NCI-H82 treated with DMSO at 0.1 percent for 48 hours (cell line): ENCODE measurements around the gene GRIK4.
A peak's percentile ranks its signal among the peaks of the same experiment; 100 is the strongest.
"Not testable (repeated sequence)": the region's sequence is repeated elsewhere in the genome, so short reads cannot be mapped to it uniquely, and the experiment has no call there.

Source experiments
- DNase-seq: peaks from one replicate; lab custom pipeline; 2025; ENCODE audit not compliant: unreplicated experiment; lab: John Stamatoyannopoulos, UW

The GRIK4 gene

DNA sequence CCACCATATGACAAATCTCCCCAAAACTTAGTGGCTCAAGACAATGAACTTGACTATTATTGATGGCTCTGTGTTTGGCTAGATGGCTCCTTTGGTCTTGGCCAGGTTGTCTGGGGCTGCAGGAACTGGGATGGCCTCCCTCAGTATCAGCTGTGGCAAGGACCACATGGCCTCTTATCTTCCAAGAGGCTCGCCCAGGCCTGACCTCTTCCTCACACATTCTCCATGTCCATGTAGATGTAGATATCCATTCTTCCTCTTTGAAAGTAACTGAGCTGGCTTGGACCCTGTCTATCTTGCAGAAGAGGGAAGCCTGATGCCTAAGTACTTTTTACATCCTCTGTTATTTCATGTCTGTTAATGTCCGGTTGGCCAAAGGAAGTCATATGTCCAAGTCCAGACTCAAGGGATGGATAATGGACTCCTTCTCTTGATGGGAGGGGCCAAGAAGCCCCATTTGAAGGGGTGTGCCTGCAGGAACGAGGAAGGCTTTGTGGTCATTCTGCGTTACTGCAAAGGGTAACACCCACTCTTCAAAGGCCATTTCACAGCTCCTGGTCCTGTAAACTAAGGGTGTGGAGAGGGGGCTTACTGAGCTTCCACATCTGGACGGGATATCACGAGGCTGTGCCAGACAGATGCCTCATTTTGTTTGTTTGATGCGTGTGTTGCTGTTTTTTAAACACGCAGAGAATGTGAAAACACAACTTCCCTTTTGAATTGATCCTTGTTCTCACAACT, 87.1 kb downstream of the GRIK4 start:
- no peak for DNase-seq

- DNase-seq: no peak
These were observed 88.4 kb downstream of the GRIK4 start for GRCh38 chr11:120599816-120600420.

DNA sequence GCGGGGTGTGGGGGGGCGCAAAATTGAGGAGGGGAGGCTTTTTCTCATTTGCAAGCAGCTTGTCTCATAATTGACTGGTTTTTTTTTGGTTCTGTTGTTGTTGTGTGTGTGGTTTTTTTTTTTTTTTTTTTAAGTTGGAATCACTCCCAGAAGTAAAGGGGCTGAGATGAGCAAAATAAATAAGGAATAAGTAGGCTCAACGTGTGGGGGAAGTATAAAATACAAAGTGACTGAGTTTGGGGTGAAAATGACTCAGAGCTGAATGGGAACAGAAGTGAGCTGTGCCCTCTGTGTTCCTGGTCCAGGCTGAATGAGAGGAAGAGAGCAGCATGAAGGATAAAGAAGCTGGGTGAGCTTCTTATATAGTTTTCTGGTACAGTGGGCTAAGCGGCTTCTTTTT, 90.0 kb downstream of the GRIK4 start:
- no peak for DNase-seq

GRCh38 chr11:120603071-120603470, 91.5 kb downstream of the GRIK4 start:
- DNase-seq: no peak

DNA sequence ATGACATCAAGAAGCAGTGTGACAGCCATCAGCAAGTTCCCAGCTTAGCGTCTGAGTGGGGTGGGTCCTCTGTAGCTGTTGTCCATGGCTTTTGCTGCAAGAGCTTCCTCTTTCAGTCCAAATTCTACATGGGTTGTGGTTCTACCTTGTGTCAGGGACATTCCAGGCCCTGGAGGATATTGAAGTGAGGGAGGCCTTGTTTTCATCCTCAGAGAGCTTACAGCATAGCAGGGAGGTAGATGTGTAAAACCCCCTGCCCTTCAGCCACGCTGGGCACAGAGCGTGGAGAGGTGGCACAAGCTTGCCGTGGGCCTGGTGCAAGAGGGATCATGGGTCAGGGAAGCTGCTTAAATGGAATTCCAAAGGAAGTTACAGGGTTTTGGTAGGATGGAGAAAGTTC, 93.9 kb downstream of the GRIK4 start:
- DNase-seq: no peak

GRCh38 chr11:120606211-120607010, 94.9 kb downstream of the GRIK4 start:
- DNase-seq: no peak

DNA sequence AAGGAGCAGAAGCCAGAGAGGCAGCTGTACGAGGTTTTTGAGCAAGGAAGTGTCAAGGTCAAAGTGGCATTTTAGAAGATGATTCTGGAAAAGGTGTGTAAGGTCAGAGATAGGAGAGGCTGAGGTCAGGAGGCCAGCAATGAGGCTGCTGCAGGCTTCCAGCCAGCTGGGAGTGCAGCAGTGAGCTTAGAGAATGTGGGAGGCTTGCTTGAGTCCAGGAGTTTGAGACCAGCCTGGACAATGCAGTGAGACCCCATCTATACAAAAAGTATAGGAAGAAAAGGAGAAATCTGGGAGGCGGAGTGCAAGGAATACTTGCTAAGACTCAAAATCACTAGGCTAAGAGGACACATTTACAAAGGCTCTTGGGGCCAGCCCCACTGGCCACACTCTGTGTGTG, 96.5 kb downstream of the GRIK4 start:
- no peak for DNase-seq

GRCh38 chr11:120608760-120609211, 97.2 kb downstream of the GRIK4 start:
- no peak for DNase-seq

DNA sequence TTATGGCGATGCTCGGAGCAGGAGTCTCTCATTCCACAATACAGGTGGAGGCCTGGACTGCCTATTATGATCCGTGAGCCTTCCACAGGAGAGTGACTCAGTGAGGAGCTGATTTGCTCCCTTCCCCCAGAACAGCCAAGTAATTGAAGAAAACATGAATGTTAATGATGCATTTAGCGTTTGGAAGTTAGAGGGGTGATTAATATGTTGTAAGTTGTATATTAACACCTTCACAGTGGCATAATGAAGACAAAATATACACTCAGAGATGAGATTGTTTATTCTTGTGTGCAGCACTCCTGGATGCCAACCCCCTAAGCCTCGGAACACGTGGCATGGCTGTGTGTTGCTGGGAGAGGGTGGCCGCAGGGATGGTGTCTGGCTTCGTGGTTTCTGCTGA, 98.6 kb downstream of the GRIK4 start:
- no peak for DNase-seq

GRCh38 chr11:120611581-120611980, 100.0 kb downstream of the GRIK4 start:
- DNase-seq: peak; percentile 21

- no peak for DNase-seq
These were observed 101.1 kb downstream of the GRIK4 start for GRCh38 chr11:120612513-120613263.

DNA sequence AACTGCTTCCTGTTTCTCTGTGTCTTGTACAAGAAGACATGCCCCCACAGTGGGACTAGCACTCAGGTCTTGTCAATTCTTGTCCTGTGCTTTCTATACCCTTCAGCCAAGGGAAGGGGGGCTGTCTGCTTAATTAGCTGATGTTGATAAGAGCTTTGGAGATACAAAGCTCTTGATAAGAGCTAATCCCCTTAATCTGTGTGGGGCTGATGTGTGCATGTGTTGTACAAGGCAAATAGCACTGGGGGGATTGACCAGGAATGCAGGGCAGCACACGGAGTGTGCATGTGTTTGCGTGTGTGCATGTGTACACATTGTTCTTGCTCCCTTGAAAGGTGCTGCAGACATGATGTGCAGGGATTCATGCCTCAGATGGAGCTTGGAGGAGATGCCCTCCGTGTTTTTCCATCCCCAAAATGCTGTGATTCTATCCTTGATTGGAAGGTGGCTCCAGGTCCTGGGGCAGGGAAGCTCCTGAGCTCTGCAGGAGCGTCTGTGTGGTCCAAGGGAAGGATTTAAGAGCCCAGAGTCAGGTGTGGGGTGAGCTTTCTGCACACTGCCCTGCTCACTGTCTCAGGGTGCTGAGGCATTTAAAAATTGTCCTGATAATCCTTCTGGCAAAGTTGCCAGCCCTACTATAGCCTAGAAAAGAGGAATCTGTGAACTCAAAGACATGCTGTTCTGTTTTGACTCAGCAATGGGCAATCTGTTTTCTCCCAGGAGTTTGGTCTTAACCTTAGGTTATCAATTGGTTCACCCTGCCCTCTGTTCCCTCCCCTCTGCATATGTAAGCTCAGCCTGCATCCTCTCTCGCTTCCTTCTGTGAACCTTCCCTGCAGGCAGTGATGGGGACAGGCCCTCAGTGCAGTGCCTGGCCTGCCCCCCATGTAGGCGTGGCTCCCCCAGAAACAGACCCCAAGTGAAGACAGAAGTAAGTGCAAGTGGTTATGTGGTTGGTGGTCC, 102.0 kb downstream of the GRIK4 start:
- peak; percentile 40 for DNase-seq

DNA sequence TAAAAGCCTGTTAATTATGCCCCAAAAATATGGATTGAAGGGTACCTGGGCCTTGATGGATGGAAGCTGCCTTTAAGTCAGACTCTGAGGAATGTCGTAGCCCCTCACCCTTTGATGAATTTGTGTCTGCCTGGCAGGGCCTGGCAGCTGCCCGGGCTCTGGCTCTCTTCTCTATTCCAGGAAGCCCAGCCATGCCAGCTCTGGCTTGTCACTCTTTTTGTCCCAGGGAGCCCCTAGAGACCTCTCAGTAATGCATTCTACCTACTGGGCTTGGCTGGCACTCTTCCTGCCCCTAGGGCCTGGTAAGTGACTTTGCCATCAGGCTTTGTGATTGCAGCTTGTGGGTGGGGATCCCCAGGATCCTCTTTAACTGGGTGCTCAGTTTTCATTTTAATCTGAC, 103.8 kb downstream of the GRIK4 start:
- no peak for DNase-seq

- no peak for DNase-seq
These were observed 106.9 kb downstream of the GRIK4 start for GRCh38 chr11:120618399-120618798.

- DNase-seq: peak; percentile 2
These were observed 110.8 kb downstream of the GRIK4 start for GRCh38 chr11:120622189-120622875.

DNA sequence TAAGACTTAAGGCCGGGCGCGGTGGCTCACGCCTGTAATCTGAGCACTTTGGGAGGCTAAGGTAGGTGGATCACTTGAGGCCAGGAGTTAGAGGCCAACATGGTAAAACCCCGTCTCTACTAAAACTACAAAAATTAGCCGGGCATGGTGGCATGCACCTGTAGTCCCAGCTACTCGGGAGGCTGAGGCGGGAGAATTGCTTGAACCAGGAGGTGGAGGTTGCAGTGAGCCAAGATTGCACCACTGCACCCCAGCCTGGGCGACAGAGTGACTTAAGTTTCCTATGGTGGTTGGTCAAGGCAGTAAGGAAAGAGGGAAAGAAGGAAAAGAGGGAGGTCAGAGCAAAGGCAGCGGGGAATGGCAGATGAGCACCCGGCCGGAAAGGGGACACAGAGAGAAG, 113.4 kb downstream of the GRIK4 start:
- DNase-seq: not testable (repeated sequence)

DNA sequence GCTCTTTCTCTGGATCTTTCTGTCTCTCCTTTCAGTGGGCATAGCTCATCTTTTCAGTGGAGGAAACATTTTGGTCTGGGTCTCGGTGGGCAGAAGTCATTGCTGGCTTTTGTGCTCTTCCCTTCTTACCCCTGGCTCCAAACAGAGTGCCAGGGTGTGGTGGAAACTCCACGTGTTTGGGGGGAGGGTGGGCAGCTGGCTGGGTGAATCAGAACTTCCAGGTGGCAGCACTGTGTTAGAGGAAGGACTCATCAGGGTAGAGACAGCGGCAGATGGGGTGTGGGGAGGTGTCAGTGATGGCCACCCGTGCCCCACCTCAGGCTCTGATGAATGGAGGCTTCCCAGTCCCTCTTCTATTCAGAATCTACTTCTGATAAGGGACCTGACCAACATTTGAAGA, 114.0 kb downstream of the GRIK4 start:
- DNase-seq: no peak

DNA sequence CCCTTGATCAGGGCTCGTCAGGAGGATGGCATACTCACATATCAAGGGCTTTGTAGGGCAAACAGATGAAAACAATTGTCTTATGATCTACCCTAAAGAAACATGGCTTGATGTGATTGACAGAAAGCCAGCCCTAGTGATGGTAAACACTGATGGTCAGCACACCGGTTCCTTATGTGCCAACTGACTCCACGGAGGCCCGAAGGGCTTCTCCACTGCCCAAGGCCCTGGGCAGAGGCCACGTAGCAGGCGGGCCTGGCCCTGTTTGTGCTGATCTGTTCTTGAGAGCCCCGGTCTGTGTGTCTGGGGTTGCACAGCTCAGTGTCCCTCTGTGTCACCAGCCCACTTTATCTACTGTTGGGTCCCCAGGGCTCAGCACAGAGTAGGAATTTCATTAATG, 115.2 kb downstream of the GRIK4 start:
- no peak for DNase-seq

GRCh38 chr11:120627327-120628163, 116.0 kb downstream of the GRIK4 start:
- DNase-seq: no peak
